K562 (cell line): ENCODE data around the gene ADAM30. TPM values are rescaled to one million over a fixed set of nuclear protein-coding genes. Genes with fewer than 3 reads are reported as not detected.

Experiments
- ATAC-seq: fragments of 200-7000 bp; cut with Tn5 transposase; 3 replicates; pipeline ENCODE4 v1.9.1; 2020; ENCODE audit warnings: moderate library complexity
- BruUV-seq: library from RNA; stranded (reverse); fragments of 400-500 nt; replicated peaks from 2 replicates; lab custom pipeline; 2021; lab: Mats Ljungman, UMichigan
- CTCF ChIA-PET: fragments of 300-600 bp; formaldehyde crosslinking; extraction: SDS; loops from one replicate; lab custom pipeline; 2021; ENCODE audit warnings: low intra/inter-chr PET ratio; lab: Yijun Ruan, JAX
- POLR2A ChIA-PET: fragments of 300-600, 350-650 bp; sonication (Branson Sonifier 250); formaldehyde crosslinking; extraction: SDS; loops from one replicate; lab custom pipeline; 2021; ENCODE audit warnings: antibody characterized with exemption, inconsistent platforms; lab: Yijun Ruan, JAX
- DNase-seq, 4 experiments: peaks; one replicate each; pipeline versions ENCODE4 v3.0.0 to v3.0.0-alpha.2; 2011 to 2018; ENCODE audit warnings: low spot score in 3 of 4, mixed read lengths in 3 of 4; ENCODE audit errors: extremely low read depth in 1 of 4
- FAIRE-seq: peaks from 2 replicates; lab custom pipeline; 2011; peaks lifted over from hg19 to GRCh38; lab: Jason Lieb, UNC
- H2AFZ ChIP-seq: 2 replicates; pipeline ENCODE4 v1.6.0; 2011; ENCODE audit warnings: low read depth, low read length, control low read depth, inconsistent platforms
- H3K27ac ChIP-seq: fragments of 200-600 bp; 3 replicates; pipeline ENCODE4 v1.8.0; 2011; ENCODE audit warnings: low read depth, mild to moderate bottlenecking, control low read depth, inconsistent platforms, low read length, moderate library complexity, mixed read lengths; ENCODE audit errors: extremely low read depth
- H3K27me3 ChIP-seq, 2 experiments: fragments of 300-600 bp in 1 of 2; 2 replicates in 1 of 2; 3 replicates in 1 of 2; pipeline versions ENCODE4 v1.6.0 to v1.8.0; 2011; ENCODE audit warnings: inconsistent platforms in 2 of 2, low read length in 2 of 2, mild to moderate bottlenecking in 1 of 2, mixed read lengths in 1 of 2, moderate library complexity in 1 of 2; ENCODE audit not compliant: control insufficient read depth in 2 of 2, insufficient read depth in 2 of 2
- H3K36me3 ChIP-seq: fragments of 300-600 bp; 3 replicates; pipeline ENCODE4 v1.8.0; 2011; ENCODE audit warnings: mild to moderate bottlenecking, low read length, inconsistent platforms; ENCODE audit not compliant: control insufficient read depth, insufficient read depth
- H3K4me1 ChIP-seq, 2 experiments: fragments of 200-600 bp in 1 of 2; replicated peaks in 1 of 2; 2 replicates in 1 of 2; 3 replicates in 1 of 2; pipeline versions ENCODE4 v1.5.1 to v1.8.0; 2011; ENCODE audit warnings: inconsistent platforms in 2 of 2, low read length in 2 of 2, mild to moderate bottlenecking in 1 of 2, mixed read lengths in 1 of 2, moderate library complexity in 1 of 2; ENCODE audit not compliant: control insufficient read depth in 2 of 2, insufficient read depth in 2 of 2
- H3K4me2 ChIP-seq: 2 replicates; pipeline ENCODE4 v1.6.1; 2011; ENCODE audit warnings: low read length, control low read depth, inconsistent platforms, mixed read lengths; ENCODE audit not compliant: insufficient read depth
- H3K4me3 ChIP-seq: fragments of 200-600 bp; sonication (generic), shearing (Covaris generic); 2 replicates; pipeline ENCODE4 v1.5.1; 2016; ENCODE audit warnings: control low read depth, inconsistent platforms
- H3K79me2 ChIP-seq: fragments of 200-600 bp; 3 replicates; pipeline ENCODE4 v1.8.0; 2011; ENCODE audit warnings: low read length, inconsistent platforms; ENCODE audit not compliant: control insufficient read depth, insufficient read depth
- H3K9ac ChIP-seq, 2 experiments: 2 replicates each; pipeline versions ENCODE4 v1.6.0 to v1.6.1; 2011; ENCODE audit warnings: low read depth in 2 of 2, low read length in 2 of 2, control low read depth in 1 of 2, inconsistent platforms in 1 of 2, mild to moderate bottlenecking in 1 of 2, mixed read lengths in 1 of 2; ENCODE audit not compliant: insufficient read depth in 1 of 2
- H3K9me1 ChIP-seq: one replicate; pipeline ENCODE4 v1.6.0; 2011; ENCODE audit warnings: inconsistent platforms, mild to moderate bottlenecking, low read length, moderate library complexity; ENCODE audit not compliant: control insufficient read depth, insufficient read depth
- H3K9me3 ChIP-seq: replicated peaks from 2 replicates; pipeline ENCODE4 v1.5.1; 2011; ENCODE audit warnings: low read depth, low read length, inconsistent platforms; ENCODE audit not compliant: control insufficient read depth, insufficient read depth
- H4K20me1 ChIP-seq: replicated peaks from 2 replicates; pipeline ENCODE4 v1.6.1; 2011; ENCODE audit warnings: low read length, inconsistent platforms, mixed read lengths; ENCODE audit not compliant: control insufficient read depth, insufficient read depth
- BRD4 ChIP-seq: fragments of 200-600 bp; sonication (generic); IDR thresholded peaks from 2 replicates; pipeline ENCODE4 v1.6.1; 2017; ENCODE audit warnings: inconsistent platforms
- E2F5 ChIP-seq: sonication (generic); formaldehyde crosslinking; IDR thresholded peaks from 2 replicates; pipeline ENCODE4 v1.8.0; 2022; ENCODE audit warnings: mild to moderate bottlenecking, missing genetic modification reagents
- MIER1 ChIP-seq: fragments of 450-650 bp; IDR thresholded peaks from 2 replicates; pipeline ENCODE4 v1.6.1; 2016; ENCODE audit warnings: antibody characterized with exemption, mild to moderate bottlenecking, low read depth
- NEUROD1 ChIP-seq: fragments of 150-350 bp; IDR thresholded peaks from 2 replicates; pipeline ENCODE4 v1.6.1; 2014; ENCODE audit warnings: borderline replicate concordance, low read length, low read depth; ENCODE audit not compliant: partially characterized antibody
- PHB2 ChIP-seq: fragments of 450-650 bp; IDR thresholded peaks from 2 replicates; pipeline ENCODE4 v1.6.1; 2017; ENCODE audit warnings: low read depth
- PTRF ChIP-seq: fragments of 450-650 bp; IDR thresholded peaks from 2 replicates; pipeline ENCODE4 v1.6.1; 2016; ENCODE audit warnings: mild to moderate bottlenecking, missing genetic modification characterization, missing compliant biosample characterization
- RBM22 ChIP-seq: fragments of 200-400 bp; formaldehyde crosslinking; IDR thresholded peaks from 2 replicates; pipeline ENCODE4 v1.6.1; 2018; ENCODE audit warnings: low read length, low read depth; ENCODE audit not compliant: poor library complexity, severe bottlenecking
- SREBF2 ChIP-seq: sonication (generic); formaldehyde crosslinking; IDR thresholded peaks from 2 replicates; pipeline ENCODE4 v1.4.0; 2020; ENCODE audit warnings: mild to moderate bottlenecking, missing genetic modification reagents
- TAL1 ChIP-seq: fragments of 450-650 bp; IDR thresholded peaks from 2 replicates; pipeline ENCODE4 v1.6.1; 2016; ENCODE audit warnings: mild to moderate bottlenecking
- ZBTB1 ChIP-seq: sonication (generic); formaldehyde crosslinking; IDR thresholded peaks from 2 replicates; pipeline ENCODE4 v1.8.1; 2023; ENCODE audit warnings: missing genetic modification reagents, low read depth, mild to moderate bottlenecking, borderline replicate concordance
- ZNF263 ChIP-seq: sonication (generic); formaldehyde crosslinking; IDR thresholded peaks from 2 replicates; pipeline ENCODE4 v1.8.0; 2022; ENCODE audit warnings: mild to moderate bottlenecking, missing genetic modification reagents, borderline replicate concordance
- ZNF407 ChIP-seq: fragments of 450-650 bp; IDR thresholded peaks from 2 replicates; pipeline ENCODE4 v1.6.1; 2016; ENCODE audit warnings: low read depth
- ZNF551 ChIP-seq: fragments of 250-450 bp; sonication (Bioruptor Pico); IDR thresholded peaks from 2 replicates; pipeline ENCODE4 v1.5.0; 2021; ENCODE audit warnings: mild to moderate bottlenecking, moderate library complexity
- ZSCAN32 ChIP-seq: fragments of 450-650 bp; formaldehyde crosslinking; IDR thresholded peaks from 2 replicates; pipeline ENCODE4 v1.4.0; 2020; ENCODE audit warnings: mild to moderate bottlenecking, moderate library complexity
- WGBS: fragments of 100-300 bp; shearing (Covaris generic); methylation state at CpG from one replicate; pipeline ENCODE4 v1.1.6; 2016; ENCODE audit warnings: low coverage, mixed read lengths; ENCODE audit not compliant: insufficient coverage; ENCODE audit errors: missing lambda C conversion rate; 5-methylcytosine and 5-hydroxymethylcytosine counted together
- in situ Hi-C: fragments of 300-500 bp; cut with MboI; formaldehyde crosslinking; loops from 4 replicates; pipeline ENCODE4 v1.15.0; 2018; ENCODE audit warnings: inconsistent platforms, mixed read lengths
- intact Hi-C: fragments of 100-400 bp; cut with micrococcal nuclease; formaldehyde crosslinking; loops from 2 replicates; pipeline ENCODE4 v1.14.2; 2022
- polyA plus RNA-seq, 8 experiments: library from polyadenylated mRNA; depleted of rRNA in 4 of 8; stranded (reverse) in 5 of 8; unstranded in 3 of 8; fragments of >200 nt; fragmentation: Nextera tagmentation in 2 of 8; fragmentation: Illumina TruSeq in 1 of 8; extraction: Ambion mirVana in 2 of 8; extraction: Trizol in 1 of 8; gene quantifications; 2 replicates each; pipeline versions ENCODE4 v1.2.1 to v1.2.3, GENCODE V29; 2011 to 2014; ENCODE audit warnings: inconsistent platforms in 1 of 8, missing spikeins in 1 of 8
- total RNA-seq, 7 experiments: library from RNA; depleted of rRNA in 6 of 7; stranded (reverse); fragments of >200 nt in 6 of 7; fragmentation: Illumina TruSeq in 2 of 7; extraction: Trizol in 2 of 7; gene quantifications; 2 replicates each; pipeline versions ENCODE4 v1.2.1 to v1.2.3, GENCODE V29; 2011 to 2021; ENCODE audit warnings: low replicate concordance in 1 of 7

Gene ADAM30
- total and polyA plus RNA-seq, 9 of the 15 experiments (the other 6 are each of a cell fraction or from before 2014, with no cell fraction given) = not detected

GRCh38 chr1:119937198-119937597 is 40.9 kb upstream of the ADAM30 start (continued):
- no peak for TF ChIP-seq ZNF263 (CRISPR knock-in tag)

GRCh38 chr1:119935915-119936314 is 39.6 kb upstream of the ADAM30 start:
- no peak overlapping the region for H3K4me3 ChIP-seq
- no peak overlapping the region for H3K27ac ChIP-seq
- no peak for FAIRE-seq
- H3K4me2 ChIP-seq = no peak overlapping the region
- ChIA-PET POLR2A (interaction anchor here (1.1 kb wide), 1 partner anchor 139 kb away, joined by 4 read pairs; no protein-coding TSS in a partner anchor), CTCF (no interaction called here)
- no peaks in the 10 kb centered on the region for H4K20me1 ChIP-seq
- 0 out of 2 replicates have a peak, but pooled peaks cover 2% of the 10 kb centered on the region for H3K9me3 ChIP-seq
- ATAC-seq = no peak
- BruUV-seq = no TSS peak
- H3K36me3 ChIP-seq = no peaks in the 10 kb centered on the region
- intact Hi-C loops = no loop called here
- no peak overlapping the region for H3K9ac ChIP-seq
- no peak for DNase-seq
- H2AFZ ChIP-seq = no peak overlapping the region
- H3K27me3 ChIP-seq = peaks cover 2 to 10% of the 10 kb centered on the region in 2 experiments; a peak in 1 of 5 replicates
- H3K9me1 ChIP-seq = no peaks in the 10 kb centered on the region
- no peaks in the 10 kb centered on the region for H3K4me1 ChIP-seq
- 0% methylated on average over 2 of the region's 2 CpGs for WGBS
- in situ Hi-C loops = no loop called here
- H3K79me2 ChIP-seq = no peaks in the 10 kb centered on the region
- TF ChIP-seq ZSCAN32 (CRISPR knock-in tag) (no peak), ZNF407 (no peak), PHB2 (no peak), TAL1 (no peak), E2F5 (CRISPR knock-in tag) (no peak), RBM22 (no peak), PTRF (tag) (no peak), ZBTB1 (CRISPR knock-in tag) (no peak), MIER1 (no peak), BRD4 (no peak), SREBF2 (no peak), ZNF551 (no peak), NEUROD1 (no peak)
